Upper lobe of right lung (tissue), 1 donor: Measurements from ENCODE around the gene NPAS3. TPM values are rescaled to one million over a fixed set of nuclear protein-coding genes. Genes with fewer than 3 reads are reported as not detected.

Source experiments
- ATAC-seq: fragments of 200-7000 bp; cut with Tn5 transposase; one replicate; pipeline ENCODE4 v1.9.1; 2020; ENCODE audit warnings: mild to moderate bottlenecking, moderate library complexity
- DNase-seq: peaks from one replicate; pipeline ENCODE4 v3.0.0-alpha.2; 2020
- H3K27ac ChIP-seq: fragments of 200-600 bp; one replicate; pipeline ENCODE4 v1.8.0; 2022
- H3K27me3 ChIP-seq: fragments of 200-600 bp; one replicate; pipeline ENCODE4 v1.8.0; 2022; ENCODE audit warnings: mild to moderate bottlenecking
- H3K36me3 ChIP-seq: fragments of 200-600 bp; one replicate; pipeline ENCODE4 v1.8.0; 2022
- H3K4me1 ChIP-seq: fragments of 200-600 bp; one replicate; pipeline ENCODE4 v1.8.0; 2022
- H3K4me3 ChIP-seq: fragments of 200-600 bp; one replicate; pipeline ENCODE4 v1.8.0; 2022; ENCODE audit warnings: mild to moderate bottlenecking
- H3K9me3 ChIP-seq: fragments of 200-600 bp; one replicate; pipeline ENCODE4 v1.8.0; 2022
- intact Hi-C: fragments of 100-400 bp; cut with DNase I; formaldehyde crosslinking; loops from one replicate; pipeline ENCODE4 v1.11.0; 2022
- total RNA-seq: library from RNA; stranded (reverse); fragmentation: NEBNext Ultra II Directional; extraction: Animal tissue kit (Norgen Biotek cat#: 25700); gene quantifications from one replicate; pipeline ENCODE4 v1.2.1, GENCODE V29; 2021
- TF ChIP-seq, protein P1 (sequence below): fragments of 200-600 bp; IDR thresholded peaks from one replicate; pipeline ENCODE4 v1.8.0; 2022; ENCODE audit warnings: antibody characterized with exemption
- donor health status: DM: no; HTN: yes; CAD: no; lungs with severe emphysema.

Gene NPAS3
- total RNA-seq, 1 donor from 2014 or later, result 1.2 TPM

DNA sequence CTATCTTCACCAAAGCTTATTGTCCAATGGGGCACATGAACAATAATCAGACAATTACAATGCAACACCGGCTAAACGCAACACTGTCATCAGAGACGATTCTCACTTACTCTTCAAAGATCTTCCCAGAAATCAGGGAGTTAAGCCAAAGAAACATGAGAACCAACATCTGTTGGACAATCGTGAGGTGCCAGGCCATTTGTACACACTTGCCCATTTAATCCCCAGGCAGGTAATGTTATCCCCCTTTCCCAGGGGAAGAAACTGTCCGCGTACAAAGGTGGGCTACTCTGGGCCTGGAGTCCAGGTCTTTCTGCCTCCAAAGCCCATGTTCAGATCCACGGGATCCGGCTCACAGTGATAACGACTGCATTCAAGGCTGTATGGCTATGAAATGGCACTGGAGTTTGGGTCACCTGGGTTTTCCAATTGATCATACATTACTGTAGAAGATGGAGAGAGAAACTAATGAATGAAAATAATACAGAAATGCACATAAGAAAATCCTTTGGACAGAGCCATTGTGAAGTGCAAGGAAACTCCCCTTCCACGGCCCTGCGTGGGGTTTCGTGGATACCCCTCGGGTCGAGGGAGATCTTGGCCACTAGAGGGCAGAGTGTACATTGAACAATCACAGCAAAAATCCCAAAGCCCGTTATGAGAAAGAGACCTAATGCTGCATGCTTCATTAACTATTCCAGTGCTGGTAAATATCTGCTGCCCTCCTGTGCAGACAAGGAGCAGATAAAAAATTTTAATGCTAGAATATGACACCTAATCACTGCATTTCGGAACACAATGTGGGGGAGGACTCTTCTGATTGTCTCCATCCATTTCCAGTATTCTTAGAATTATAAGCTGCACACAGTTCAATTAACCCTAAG lies 900.8 kb downstream of the NPAS3 start:
- no peak overlapping the region for H3K27ac ChIP-seq
- H3K4me1 ChIP-seq, result no peaks in the 10 kb centered on the region
- H3K27me3 ChIP-seq, result no peaks in the 10 kb centered on the region
- ATAC-seq (peak; percentile 83), DNase-seq (no peak)
- intact Hi-C loops, result loop anchor here (10.0 kb wide), 2 partner anchors 265 to 385 kb away; no protein-coding TSS in a partner anchor
- no peaks in the 10 kb centered on the region for H3K36me3 ChIP-seq
- no peak overlapping the region for H3K4me3 ChIP-seq
- TF ChIP-seq, protein P1, sequence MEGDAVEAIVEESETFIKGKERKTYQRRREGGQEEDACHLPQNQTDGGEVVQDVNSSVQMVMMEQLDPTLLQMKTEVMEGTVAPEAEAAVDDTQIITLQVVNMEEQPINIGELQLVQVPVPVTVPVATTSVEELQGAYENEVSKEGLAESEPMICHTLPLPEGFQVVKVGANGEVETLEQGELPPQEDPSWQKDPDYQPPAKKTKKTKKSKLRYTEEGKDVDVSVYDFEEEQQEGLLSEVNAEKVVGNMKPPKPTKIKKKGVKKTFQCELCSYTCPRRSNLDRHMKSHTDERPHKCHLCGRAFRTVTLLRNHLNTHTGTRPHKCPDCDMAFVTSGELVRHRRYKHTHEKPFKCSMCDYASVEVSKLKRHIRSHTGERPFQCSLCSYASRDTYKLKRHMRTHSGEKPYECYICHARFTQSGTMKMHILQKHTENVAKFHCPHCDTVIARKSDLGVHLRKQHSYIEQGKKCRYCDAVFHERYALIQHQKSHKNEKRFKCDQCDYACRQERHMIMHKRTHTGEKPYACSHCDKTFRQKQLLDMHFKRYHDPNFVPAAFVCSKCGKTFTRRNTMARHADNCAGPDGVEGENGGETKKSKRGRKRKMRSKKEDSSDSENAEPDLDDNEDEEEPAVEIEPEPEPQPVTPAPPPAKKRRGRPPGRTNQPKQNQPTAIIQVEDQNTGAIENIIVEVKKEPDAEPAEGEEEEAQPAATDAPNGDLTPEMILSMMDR, result peak; percentile 87
- H3K9me3 ChIP-seq, result no peaks in the 10 kb centered on the region

DNA sequence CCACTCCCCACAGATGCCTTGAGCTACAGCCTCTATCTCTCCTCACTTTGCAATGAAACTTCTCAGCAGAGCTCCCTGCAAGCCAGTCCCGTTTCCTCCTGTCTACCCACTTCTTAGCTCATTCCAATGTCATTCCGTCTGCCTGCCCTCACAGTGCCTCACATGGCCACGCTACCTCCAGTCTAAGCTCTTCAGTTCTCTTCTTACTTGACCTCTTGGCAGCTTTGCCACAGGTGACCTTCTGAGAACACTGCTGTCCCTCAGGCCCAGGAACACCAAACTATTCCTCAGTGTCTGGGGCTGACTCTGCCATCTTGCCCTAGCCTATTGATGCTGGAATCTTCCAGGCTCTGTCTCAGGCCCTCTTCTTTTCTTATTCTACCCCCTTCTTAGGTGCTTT lies 902.1 kb downstream of the NPAS3 start:
- Histone ChIP-seq H3K27ac (no peak overlapping the region), H3K36me3 (no peaks in the 10 kb centered on the region), H3K4me3 (no peak overlapping the region), H3K27me3 (no peaks in the 10 kb centered on the region), H3K4me1 (no peaks in the 10 kb centered on the region), H3K9me3 (no peaks in the 10 kb centered on the region)
- TF ChIP-seq, protein P1, result no peak
- intact Hi-C loops, result loop anchor here (10.0 kb wide), 2 partner anchors 264 to 384 kb away; no protein-coding TSS in a partner anchor
- no peak for ATAC-seq
- DNase-seq, result no peak

DNA sequence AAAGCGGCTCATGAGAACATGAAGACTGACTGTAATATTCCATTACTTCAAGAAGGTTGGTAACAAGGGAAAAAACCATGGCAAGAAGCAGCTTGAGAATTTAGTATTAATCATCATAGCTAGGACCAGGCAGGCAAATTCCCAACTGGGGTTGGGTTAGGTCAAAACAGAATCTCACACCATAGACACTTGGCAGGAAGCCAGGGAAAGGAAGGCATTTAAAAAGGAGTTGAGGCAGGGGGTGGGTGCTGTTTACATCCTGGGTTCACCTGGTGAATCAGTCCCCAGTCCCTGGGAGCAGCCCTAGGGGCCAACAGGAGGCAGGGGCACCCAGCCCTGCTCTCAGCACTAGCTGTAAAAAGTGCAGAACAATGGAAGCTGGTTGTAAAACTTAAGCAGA lies 903.6 kb downstream of the NPAS3 start:
- no peaks in the 10 kb centered on the region for H3K4me1 ChIP-seq

DNA sequence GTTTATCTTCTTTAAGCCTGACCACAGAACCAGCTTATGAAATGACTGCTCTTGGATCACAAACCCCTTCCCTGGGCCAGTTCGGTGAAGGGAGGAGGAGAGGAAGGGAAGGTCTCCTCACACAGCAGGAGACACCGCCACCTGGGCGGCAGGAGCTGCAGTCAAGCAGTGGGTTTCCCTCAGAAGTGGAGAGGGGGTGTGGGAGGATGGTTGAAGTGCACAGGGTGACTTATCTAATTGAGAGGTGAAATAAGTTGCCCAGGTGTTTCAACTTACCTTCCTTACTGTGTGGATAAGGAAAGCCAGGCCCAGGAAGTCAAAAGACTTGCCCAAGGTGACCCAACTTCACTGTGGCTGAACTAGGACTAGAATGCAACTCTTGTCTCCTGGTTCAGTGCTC lies 905.4 kb downstream of the NPAS3 start:
- no peak overlapping the region for H3K4me3 ChIP-seq
- ATAC-seq, result no peak
- intact Hi-C loops, result loop anchor here (10.0 kb wide), 2 partner anchors 261 to 381 kb away; no protein-coding TSS in a partner anchor

More for the DNA sequence above, 903.6 kb downstream of the NPAS3 start:
- no peak for ATAC-seq
- Histone ChIP-seq H3K36me3 (no peaks in the 10 kb centered on the region), H3K27me3 (no peaks in the 10 kb centered on the region), H3K27ac (no peak overlapping the region), H3K9me3 (no peaks in the 10 kb centered on the region), H3K4me3 (no peak overlapping the region)
- DNase-seq, result no peak
- TF ChIP-seq, protein P1, result no peak
- intact Hi-C loops, result loop anchor here (10.0 kb wide), 2 partner anchors 263 to 383 kb away; no protein-coding TSS in a partner anchor

DNA sequence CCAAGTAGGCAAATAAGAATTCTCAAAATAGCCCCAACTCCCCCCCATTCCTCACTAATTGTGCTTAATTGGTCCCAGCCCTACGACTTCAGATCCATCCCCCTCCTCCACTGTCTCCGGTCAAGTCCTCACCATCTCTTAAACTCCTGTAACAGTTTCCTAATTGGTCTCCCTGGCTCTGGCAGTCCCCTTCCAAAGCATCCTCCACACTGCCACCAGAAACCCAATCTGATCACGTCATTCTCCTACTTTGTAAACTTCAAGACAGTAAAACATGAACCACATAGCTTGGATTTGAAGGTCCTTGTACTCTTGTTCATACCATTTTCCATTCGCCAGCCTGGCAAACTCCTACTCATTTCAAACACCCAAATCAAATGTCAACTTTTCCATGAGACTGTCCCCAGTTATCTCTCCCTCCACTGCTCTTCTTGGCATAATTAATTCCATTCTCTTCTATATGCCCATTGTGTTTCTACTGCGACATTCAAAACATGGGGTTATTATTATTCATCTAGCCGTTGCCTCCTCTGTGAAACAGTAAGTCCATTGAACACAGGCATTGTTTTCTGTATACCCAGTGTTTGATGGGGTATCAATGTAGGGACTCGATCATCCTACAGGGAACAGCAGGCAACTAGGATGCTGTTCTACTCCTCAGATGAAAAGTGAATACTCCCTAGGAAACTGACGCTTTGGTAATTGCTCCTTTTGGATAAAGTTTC lies 907.6 kb downstream of the NPAS3 start:
- DNase-seq (no peak), ATAC-seq (no peak)
- H3K4me1 ChIP-seq, result no peaks in the 10 kb centered on the region
- H3K27me3 ChIP-seq, result no peaks in the 10 kb centered on the region
- no peak overlapping the region for H3K4me3 ChIP-seq
- TF ChIP-seq, protein P1, result no peak
- no peak overlapping the region for H3K27ac ChIP-seq
- no peaks in the 10 kb centered on the region for H3K36me3 ChIP-seq
- H3K9me3 ChIP-seq, result no peaks in the 10 kb centered on the region
- intact Hi-C loops, result loop anchor here (10.0 kb wide), 2 partner anchors 259 to 379 kb away; no protein-coding TSS in a partner anchor

More for the DNA sequence above, 905.4 kb downstream of the NPAS3 start:
- DNase-seq, result no peak
- no peaks in the 10 kb centered on the region for H3K27me3 ChIP-seq
- TF ChIP-seq, protein P1, result no peak
- no peak overlapping the region for H3K27ac ChIP-seq
- no peaks in the 10 kb centered on the region for H3K36me3 ChIP-seq
- no peaks in the 10 kb centered on the region for H3K9me3 ChIP-seq
- H3K4me1 ChIP-seq, result no peaks in the 10 kb centered on the region
